H1 (cell line): ENCODE measurements around the gene DNAJC5G. TPM values are rescaled to one million over a fixed set of nuclear protein-coding genes. Genes with fewer than 3 reads are reported as not detected.

Source experiments
- CTCF ChIA-PET: fragments of 300-600 bp; sonication (Branson Sonifier 250); formaldehyde crosslinking; loops from one replicate; lab custom pipeline; 2021; ENCODE audit not compliant: partially characterized antibody; lab: Charles Lee
- POLR2A ChIA-PET: fragments of 300-600 bp; sonication (Branson Sonifier 250); formaldehyde crosslinking; loops from one replicate; lab custom pipeline; 2021; ENCODE audit warnings: inconsistent platforms; ENCODE audit not compliant: partially characterized antibody; lab: Charles Lee
- DNase-seq, 2 experiments: peaks; one replicate each; pipeline versions ENCODE4 v3.0.0 to v3.0.0-alpha.2; 2010 to 2022; ENCODE audit warnings: low spot score in 2 of 2, low read depth in 1 of 2, mixed read lengths in 1 of 2
- FAIRE-seq: peaks from 2 replicates; lab custom pipeline; 2011; peaks lifted over from hg19 to GRCh38; lab: Jason Lieb, UNC
- H2AFZ ChIP-seq: 2 replicates; pipeline ENCODE4 v1.8.1; 2012; ENCODE audit warnings: low read length, inconsistent platforms
- H2AK5ac ChIP-seq: 2 replicates; pipeline ENCODE4 v1.6.1; 2013; ENCODE audit warnings: low read depth, low read length
- H2BK120ac ChIP-seq: replicated peaks from 2 replicates; pipeline ENCODE3; 2013; ENCODE audit warnings: low read depth, low read length, inconsistent platforms
- H2BK12ac ChIP-seq: 2 replicates; pipeline ENCODE4 v1.6.1; 2013; ENCODE audit warnings: low read depth, low read length
- H2BK15ac ChIP-seq: 2 replicates; pipeline ENCODE4 v1.6.1; 2013; ENCODE audit warnings: low read length
- H2BK20ac ChIP-seq: 2 replicates; pipeline ENCODE4 v1.6.1; 2013; ENCODE audit warnings: low read length
- H2BK5ac ChIP-seq: 2 replicates; pipeline ENCODE4 v1.6.1; 2013; ENCODE audit warnings: low read depth, low read length
- H3K14ac ChIP-seq: 2 replicates; pipeline ENCODE4 v1.6.1; 2013; ENCODE audit warnings: inconsistent platforms; ENCODE audit not compliant: insufficient read length
- H3K18ac ChIP-seq: 2 replicates; pipeline ENCODE4 v1.6.1; 2013; ENCODE audit warnings: low read length; ENCODE audit errors: extremely low read depth
- H3K23ac ChIP-seq: 2 replicates; pipeline ENCODE4 v1.6.1; 2013; ENCODE audit warnings: inconsistent platforms; ENCODE audit not compliant: insufficient read length
- H3K23me2 ChIP-seq: 2 replicates; pipeline ENCODE4 v1.6.1; 2013; ENCODE audit warnings: low read depth, low read length
- H3K27ac ChIP-seq: 2 replicates; pipeline ENCODE4 v1.6.1; 2011; ENCODE audit warnings: low read depth, low read length, inconsistent platforms
- H3K27me3 ChIP-seq, 4 experiments: replicated peaks in 1 of 4; 1 replicate in 1 of 4; 2 replicates in 3 of 4; pipeline versions ENCODE4 v1.6.1 to v1.8.1; 2011 to 2013; ENCODE audit warnings: low read length in 3 of 4, mild to moderate bottlenecking in 3 of 4, inconsistent platforms in 2 of 4, mixed read lengths in 2 of 4, moderate library complexity in 1 of 4; ENCODE audit not compliant: control insufficient read depth in 3 of 4, insufficient read depth in 3 of 4; ENCODE audit errors: extremely low read depth in 1 of 4
- H3K36me3 ChIP-seq, 4 experiments: 2 replicates each; pipeline versions ENCODE4 v1.6.1 to v1.8.1; 2011 to 2013; ENCODE audit warnings: mild to moderate bottlenecking in 4 of 4, low read length in 3 of 4, moderate library complexity in 2 of 4, control low read depth in 1 of 4, inconsistent platforms in 1 of 4; ENCODE audit not compliant: insufficient read depth in 4 of 4, control insufficient read depth in 2 of 4
- H3K4ac ChIP-seq: replicated peaks from 2 replicates; pipeline ENCODE3; 2013; ENCODE audit warnings: low read length, low read depth, mixed read lengths, inconsistent platforms; ENCODE audit not compliant: insufficient read length
- H3K4me1 ChIP-seq, 4 experiments: replicated peaks in 1 of 4; 1 replicate in 1 of 4; 2 replicates in 3 of 4; pipeline versions ENCODE4 v1.6.1 to v1.8.1; 2011 to 2013; ENCODE audit warnings: low read length in 3 of 4, inconsistent platforms in 2 of 4, mixed read lengths in 1 of 4; ENCODE audit not compliant: insufficient read depth in 4 of 4, control insufficient read depth in 3 of 4
- H3K4me2 ChIP-seq, 2 experiments: 2 replicates each; pipeline versions ENCODE4 v1.6.1 to v1.8.1; 2011 to 2013; ENCODE audit warnings: low read depth in 2 of 2, low read length in 2 of 2, control low read depth in 1 of 2, inconsistent platforms in 1 of 2, mild to moderate bottlenecking in 1 of 2; ENCODE audit not compliant: insufficient read depth in 1 of 2
- H3K4me3 ChIP-seq, 4 experiments: fragments of 200-600, 300-600 bp in 1 of 4; sonication (generic), shearing (Covaris generic), sonication (Bioruptor Twin) in 1 of 4; 2 replicates each; pipeline versions ENCODE4 v1.5.1 to v1.8.1; 2011 to 2016; ENCODE audit warnings: low read length in 4 of 4, low read depth in 3 of 4, control low read depth in 2 of 4, inconsistent platforms in 2 of 4, mild to moderate bottlenecking in 2 of 4, mixed read lengths in 1 of 4, moderate library complexity in 1 of 4; ENCODE audit not compliant: insufficient read depth in 2 of 4; ENCODE audit errors: extremely low read depth in 1 of 4
- H3K56ac ChIP-seq: replicated peaks from 2 replicates; pipeline ENCODE3; 2013; ENCODE audit warnings: low read depth, mild to moderate bottlenecking, mixed read lengths, low read length, inconsistent platforms; ENCODE audit not compliant: insufficient read length
- H3K79me1 ChIP-seq: 2 replicates; pipeline ENCODE4 v1.6.1; 2013; ENCODE audit warnings: low read depth, low read length, control low read depth
- H3K79me2 ChIP-seq, 2 experiments: 2 replicates each; pipeline versions ENCODE4 v1.6.1 to v1.8.1; 2012 to 2013; ENCODE audit warnings: low read length in 2 of 2, mild to moderate bottlenecking in 2 of 2, inconsistent platforms in 1 of 2; ENCODE audit not compliant: insufficient read depth in 2 of 2, control insufficient read depth in 1 of 2
- H3K9ac ChIP-seq, 4 experiments: replicated peaks in 1 of 4; 1 replicate in 1 of 4; 2 replicates in 3 of 4; pipeline versions ENCODE4 v1.6.1 to v1.8.1; 2011 to 2013; ENCODE audit warnings: low read depth in 3 of 4, low read length in 3 of 4, control low read depth in 2 of 4, mild to moderate bottlenecking in 2 of 4, moderate library complexity in 2 of 4, inconsistent platforms in 1 of 4; ENCODE audit errors: extremely low read depth in 1 of 4
- H3K9me3 ChIP-seq, 2 experiments: 2 replicates each; pipeline versions ENCODE4 v1.6.1 to v1.8.1; 2012 to 2013; ENCODE audit warnings: mild to moderate bottlenecking in 2 of 2, moderate library complexity in 2 of 2, control low read depth in 1 of 2, inconsistent platforms in 1 of 2, low read depth in 1 of 2, low read length in 1 of 2, mixed read lengths in 1 of 2; ENCODE audit not compliant: insufficient read depth in 2 of 2
- H4K20me1 ChIP-seq, 2 experiments: replicated peaks in 1 of 2; 2 replicates each; pipeline versions ENCODE3 to v1.8.1; 2011 to 2013; ENCODE audit warnings: inconsistent platforms in 2 of 2, low read length in 2 of 2, mild to moderate bottlenecking in 1 of 2; ENCODE audit not compliant: insufficient read depth in 2 of 2, control insufficient read depth in 1 of 2
- H4K5ac ChIP-seq: 2 replicates; pipeline ENCODE4 v1.6.1; 2013; ENCODE audit warnings: low read length, low read depth, mixed read lengths, inconsistent platforms; ENCODE audit not compliant: insufficient read length
- H4K8ac ChIP-seq: 2 replicates; pipeline ENCODE4 v1.8.0; 2013; ENCODE audit warnings: mild to moderate bottlenecking, moderate library complexity, low read length, inconsistent platforms; ENCODE audit not compliant: insufficient read depth; ENCODE audit errors: extremely low read depth
- H4K91ac ChIP-seq: replicated peaks from 2 replicates; pipeline ENCODE3; 2013; ENCODE audit warnings: low read length, mixed read lengths, inconsistent platforms; ENCODE audit not compliant: insufficient read length
- CHD1 ChIP-seq: IDR thresholded peaks from 2 replicates; pipeline ENCODE4 v1.6.1; 2012; ENCODE audit warnings: low read depth, low read length, improper control_type of control experiment
- WGBS, 2 experiments: shearing (Covaris generic) in 1 of 2; methylation state at CpG; one replicate each; pipeline versions ENCODE4 v1.1.6 to v1.1.7; 2013 to 2015; ENCODE audit warnings: low lambda C conversion rate in 2 of 2, mixed read lengths in 2 of 2, inconsistent platforms in 1 of 2, low coverage in 1 of 2, missing lambda C conversion rate in 1 of 2; ENCODE audit not compliant: insufficient replicate concordance in 2 of 2, insufficient coverage in 1 of 2, insufficient read length in 1 of 2; ENCODE audit errors: extremely low coverage in 1 of 2, missing lambda C conversion rate in 1 of 2; 5-methylcytosine and 5-hydroxymethylcytosine counted together
- polyA plus RNA-seq, 7 experiments: library from polyadenylated mRNA; depleted of rRNA in 3 of 7; stranded (reverse) in 5 of 7; unstranded in 2 of 7; fragments of >200 nt in 5 of 7; fragments of 200-250 nt in 2 of 7; gene quantifications; 1 replicate in 5 of 7; 2 replicates in 1 of 7; 4 replicates in 1 of 7; pipeline versions ENCODE4 v1.2.1 to v1.2.3, GENCODE V29; 2011 to 2013; ENCODE audit warnings: missing spikeins in 2 of 7, mixed read lengths in 2 of 7
- total RNA-seq: library from RNA; stranded (reverse); fragmentation: NEBNext Ultra II Directional; extraction: Animal tissue kit (Norgen Biotek cat#: 25700); gene quantifications from 2 replicates; pipeline ENCODE4 v1.2.1, GENCODE V29; 2021
- TF ChIP-seq, protein P1 (sequence below): IDR thresholded peaks from 2 replicates; pipeline ENCODE4 v1.6.1; 2012; ENCODE audit warnings: inconsistent platforms
- TF ChIP-seq, protein P2 (sequence below): IDR thresholded peaks from 2 replicates; pipeline ENCODE4 v1.6.1; 2012; ENCODE audit warnings: inconsistent platforms

The DNAJC5G gene
- total and polyA plus RNA-seq, 2 of the 8 experiments (the other 6 are each of a cell fraction or from before 2014, with no cell fraction given): 0.83 to 1.4 TPM

- no peaks in the 10 kb centered on the region for H3K79me1 ChIP-seq
- H4K20me1 ChIP-seq: peaks cover 4 to 11% of the 10 kb centered on the region in 2 experiments
- H3K4me2 ChIP-seq: peak overlapping the region; percentile 63 to 69
- H3K79me2 ChIP-seq: no peaks in the 10 kb centered on the region
- H4K8ac ChIP-seq: peak overlapping the region; percentile 9
- TF ChIP-seq, protein P1, sequence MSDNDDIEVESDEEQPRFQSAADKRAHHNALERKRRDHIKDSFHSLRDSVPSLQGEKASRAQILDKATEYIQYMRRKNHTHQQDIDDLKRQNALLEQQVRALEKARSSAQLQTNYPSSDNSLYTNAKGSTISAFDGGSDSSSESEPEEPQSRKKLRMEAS: peak; percentile 58
- TF ChIP-seq, protein P2, sequence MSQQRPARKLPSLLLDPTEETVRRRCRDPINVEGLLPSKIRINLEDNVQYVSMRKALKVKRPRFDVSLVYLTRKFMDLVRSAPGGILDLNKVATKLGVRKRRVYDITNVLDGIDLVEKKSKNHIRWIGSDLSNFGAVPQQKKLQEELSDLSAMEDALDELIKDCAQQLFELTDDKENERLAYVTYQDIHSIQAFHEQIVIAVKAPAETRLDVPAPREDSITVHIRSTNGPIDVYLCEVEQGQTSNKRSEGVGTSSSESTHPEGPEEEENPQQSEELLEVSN: peak; percentile 51; the same call in 1 of the 2 replicates
- TF ChIP-seq CHD1: no peak
- POLR2A ChIA-PET: interaction anchor here (0.8 to 8.8 kb wide), 6 partner anchors 9 to 57 kb away, joined by 3 to 105 read pairs (median 4); partner anchors contain the start of gene MPV17
- H3K14ac ChIP-seq: no peak overlapping the region
- H2AK5ac ChIP-seq: no peak overlapping the region
- peak overlapping the region; percentile 29; the same call in 1 of the 2 replicates for H2BK12ac ChIP-seq
- no peak overlapping the region for H2BK120ac ChIP-seq
- H3K56ac ChIP-seq: no peak overlapping the region
- FAIRE-seq (no peak), DNase-seq (no peak)
- H3K18ac ChIP-seq: peak overlapping the region; percentile 95
- H2BK20ac ChIP-seq: 0 out of 2 replicates have a peak overlapping the region, but pooled peaks have one; percentile 48
- H2AFZ ChIP-seq: no peak overlapping the region
- no peak overlapping the region for H3K9ac ChIP-seq
- H2BK5ac ChIP-seq: no peak overlapping the region
- no peak overlapping the region for H3K23ac ChIP-seq
- no peak overlapping the region for H4K5ac ChIP-seq
- no peak overlapping the region for H3K4ac ChIP-seq
- peak overlapping the region in 2 of 4 experiments; percentile 26 to 51; a peak in 4 of 8 replicates for H3K4me3 ChIP-seq
- peak overlapping the region; percentile 73 for H4K91ac ChIP-seq
- WGBS, 2 experiments: 82% methylated on average over 10 of the region's 26 CpGs; no CpG with 5 or more reads in 1 of the 2 experiments
- H3K9me3 ChIP-seq: no peaks in the 10 kb centered on the region; a peak in 1 of 4 replicates
- peaks cover 0 to 28% (median 14%) of the 10 kb centered on the region in 4 experiments; a peak in 5 of 7 replicates for H3K4me1 ChIP-seq
- CTCF ChIA-PET: interaction anchor here (0.5 to 12.3 kb wide), 7 partner anchors 15 to 464 kb away, joined by 3 to 413 read pairs (median 9); partner anchors contain the start of genes DNAJC5G, MPV17 and TRIM54
- H2BK15ac ChIP-seq: peak overlapping the region; percentile 81; the same call in 1 of the 2 replicates
- peaks cover 0 to 4% (median 0%) of the 10 kb centered on the region in 4 experiments; a peak in 1 of 8 replicates for H3K36me3 ChIP-seq
- H3K27ac ChIP-seq: no peak overlapping the region
- H3K27me3 ChIP-seq: peaks cover 29 to 41% (median 39%) of the 10 kb centered on the region in 4 experiments
- peaks cover 10% of the 10 kb centered on the region; the same call in 1 of the 2 replicates for H3K23me2 ChIP-seq
These were observed 30.9 kb downstream of the DNAJC5G start for GRCh38 chr2:27306136-27306535.
